Activated CD4-positive, CD25-positive, alpha-beta regulatory T cell (primary cell): ENCODE data around the gene AMMECR1.

Source experiments
- DNase-seq, 4 experiments: peaks; one replicate each; lab custom pipeline; 2025; lab: John Stamatoyannopoulos, UW

AMMECR1 gene

GRCh38 chrX:110311437-110312230 is 6.3 kb downstream of the AMMECR1 start:
- DNase-seq: no peak

GRCh38 chrX:110310896-110311295 is 7.0 kb downstream of the AMMECR1 start:
- no peak for DNase-seq

GRCh38 chrX:110310000-110310790 is 7.7 kb downstream of the AMMECR1 start:
- no peak for DNase-seq

- no peak for DNase-seq
Observed at GRCh38 chrX:110308220-110308619, 9.7 kb downstream of the AMMECR1 start.

GRCh38 chrX:110304884-110305283 is 13.0 kb downstream of the AMMECR1 start:
- no peak for DNase-seq

- DNase-seq: no peak
Observed at GRCh38 chrX:110304371-110304770, 13.5 kb downstream of the AMMECR1 start.

- no peak for DNase-seq
Observed at GRCh38 chrX:110302975-110303374, 14.9 kb downstream of the AMMECR1 start.

GRCh38 chrX:110301194-110301593 is 16.7 kb downstream of the AMMECR1 start:
- no peak for DNase-seq

- DNase-seq: no peak
Observed at GRCh38 chrX:110294087-110294486, 23.8 kb downstream of the AMMECR1 start.

- no peak for DNase-seq
Observed at GRCh38 chrX:110293658-110294057, 24.2 kb downstream of the AMMECR1 start.

GRCh38 chrX:110287605-110288004 is 30.3 kb downstream of the AMMECR1 start:
- no peak for DNase-seq

GRCh38 chrX:110286106-110286505 is 31.8 kb downstream of the AMMECR1 start:
- DNase-seq: no peak

- DNase-seq: no peak
Observed at GRCh38 chrX:110284159-110284558, 33.7 kb downstream of the AMMECR1 start.

- DNase-seq: no peak
Observed at GRCh38 chrX:110282922-110283321, 35.0 kb downstream of the AMMECR1 start.

GRCh38 chrX:110281377-110281776 is 36.5 kb downstream of the AMMECR1 start:
- DNase-seq: no peak

GRCh38 chrX:110280954-110281353 is 36.9 kb downstream of the AMMECR1 start:
- no peak for DNase-seq

- no peak for DNase-seq
Observed at GRCh38 chrX:110277609-110278008, 40.3 kb downstream of the AMMECR1 start.

GRCh38 chrX:110276778-110277177 is 41.1 kb downstream of the AMMECR1 start:
- no peak for DNase-seq

GRCh38 chrX:110268886-110269285 is 49.0 kb downstream of the AMMECR1 start:
- DNase-seq: no peak

- DNase-seq: no peak
Observed at GRCh38 chrX:110268395-110268794, 49.5 kb downstream of the AMMECR1 start.

GRCh38 chrX:110267874-110268273 is 50.0 kb downstream of the AMMECR1 start:
- no peak for DNase-seq

GRCh38 chrX:110265661-110266060 is 52.2 kb downstream of the AMMECR1 start:
- no peak for DNase-seq

- DNase-seq: no peak
Observed at GRCh38 chrX:110259117-110259516, 58.8 kb downstream of the AMMECR1 start.
